CD14-positive monocyte (primary cell): Measurements from ENCODE around the gene TMEM214. TPM values are rescaled to one million over a fixed set of nuclear protein-coding genes. Genes with fewer than 3 reads are reported as not detected.

Experiments used
- DNase-seq, 3 donors: peaks; one replicate each; pipeline ENCODE4 v3.0.0-alpha.2; 2011 to 2022
- H2AFZ ChIP-seq: 2 replicates; pipeline ENCODE4 v1.6.0; 2012; ENCODE audit warnings: mild to moderate bottlenecking, low read depth, low read length, inconsistent platforms; ENCODE audit not compliant: insufficient read depth, poor library complexity, severe bottlenecking
- H3K27ac ChIP-seq, 2 donors: 1 replicate in 1 of 2; 2 replicates in 1 of 2; pipeline ENCODE4 v1.5.1; 2012 to 2013; ENCODE audit warnings: low read length in 2 of 2, control low read depth in 1 of 2, inconsistent platforms in 1 of 2, low read depth in 1 of 2, mild to moderate bottlenecking in 1 of 2
- H3K27me3 ChIP-seq, 2 donors: one replicate each; pipeline versions ENCODE4 v1.6.0 to v1.6.1; 2011 to 2013; ENCODE audit warnings: low read length in 2 of 2; ENCODE audit not compliant: control insufficient read depth in 2 of 2, insufficient read depth in 2 of 2
- H3K36me3 ChIP-seq, 2 donors: replicated peaks in 1 of 2; 1 replicate in 1 of 2; 2 replicates in 1 of 2; pipeline versions ENCODE4 v1.5.1 to v1.6.1; 2012 to 2013; ENCODE audit warnings: low read length in 2 of 2, control low read depth in 1 of 2, inconsistent platforms in 1 of 2, mild to moderate bottlenecking in 1 of 2; ENCODE audit not compliant: insufficient read depth in 2 of 2, control insufficient read depth in 1 of 2
- H3K4me1 ChIP-seq, 2 donors: 1 replicate in 1 of 2; 2 replicates in 1 of 2; pipeline versions ENCODE4 v1.5.1 to v1.6.1; 2012 to 2013; ENCODE audit warnings: low read length in 2 of 2, control low read depth in 1 of 2, inconsistent platforms in 1 of 2, mild to moderate bottlenecking in 1 of 2, moderate library complexity in 1 of 2; ENCODE audit not compliant: insufficient read depth in 2 of 2, control insufficient read depth in 1 of 2
- H3K4me2 ChIP-seq: replicated peaks from 2 replicates; pipeline ENCODE3; 2012; ENCODE audit warnings: low read length, moderate library complexity, mild to moderate bottlenecking; ENCODE audit not compliant: poor library complexity, severe bottlenecking; ENCODE audit errors: extremely low read depth
- H3K4me3 ChIP-seq, 3 experiments: fragments of 200-600 bp in 1 of 3; sonication (generic) in 1 of 3; replicated peaks in 1 of 3; 1 replicate in 2 of 3; 2 replicates in 1 of 3; pipeline ENCODE4 v1.5.1; 2011 to 2013; ENCODE audit warnings: low read length in 3 of 3, mild to moderate bottlenecking in 3 of 3, control low read depth in 2 of 3, low read depth in 2 of 3, inconsistent platforms in 1 of 3, moderate library complexity in 1 of 3
- H3K79me2 ChIP-seq: 2 replicates; pipeline ENCODE4 v1.6.0; 2012; ENCODE audit warnings: mild to moderate bottlenecking, control low read depth, inconsistent platforms, low read length, moderate library complexity; ENCODE audit not compliant: insufficient read depth
- H3K9ac ChIP-seq: 2 replicates; pipeline ENCODE4 v1.6.0; 2017; ENCODE audit warnings: low read length, mild to moderate bottlenecking; ENCODE audit not compliant: insufficient read depth, poor library complexity, severe bottlenecking
- H3K9me3 ChIP-seq, 2 donors: replicated peaks in 1 of 2; 1 replicate in 1 of 2; 2 replicates in 1 of 2; pipeline versions ENCODE4 v1.5.1 to v1.6.1; 2012 to 2013; ENCODE audit warnings: low read length in 2 of 2, control low read depth in 1 of 2; ENCODE audit not compliant: control insufficient read depth in 1 of 2, insufficient read depth in 1 of 2
- H4K20me1 ChIP-seq: 2 replicates; pipeline ENCODE4 v1.6.0; 2012; ENCODE audit warnings: mild to moderate bottlenecking, low read length, control low read depth, moderate library complexity; ENCODE audit not compliant: insufficient read depth
- H3K27ac Mint-ChIP-seq, 7 donors: one replicate each; pipeline ENCODE4 v1.8.0; 2020; ENCODE audit warnings: mild to moderate bottlenecking in 7 of 7, mixed read lengths in 7 of 7, moderate library complexity in 6 of 7, inconsistent platforms in 2 of 7
- H3K27me3 Mint-ChIP-seq, 3 donors: one replicate each; pipeline ENCODE4 v1.8.0; 2021 to 2022; ENCODE audit warnings: low read depth in 3 of 3, mild to moderate bottlenecking in 3 of 3, mixed read lengths in 3 of 3, moderate library complexity in 3 of 3, inconsistent platforms in 1 of 3
- H3K36me3 Mint-ChIP-seq, 2 donors: one replicate each; pipeline ENCODE4 v1.8.0; 2020; ENCODE audit warnings: mixed read lengths in 2 of 2, inconsistent platforms in 1 of 2, mild to moderate bottlenecking in 1 of 2
- H3K4me1 Mint-ChIP-seq: one replicate; pipeline ENCODE4 v1.8.0; 2020; ENCODE audit warnings: mild to moderate bottlenecking, mixed read lengths
- H3K4me3 Mint-ChIP-seq, 2 donors: one replicate each; pipeline ENCODE4 v1.8.0; 2020; ENCODE audit warnings: mild to moderate bottlenecking in 2 of 2, mixed read lengths in 2 of 2, moderate library complexity in 1 of 2
- H3K9me3 Mint-ChIP-seq, 7 donors: one replicate each; pipeline ENCODE4 v1.8.0; 2020 to 2022; ENCODE audit warnings: mixed read lengths in 7 of 7, mild to moderate bottlenecking in 6 of 7, moderate library complexity in 6 of 7, inconsistent platforms in 2 of 7
- WGBS: methylation state at CpG from one replicate; pipeline ENCODE4 v1.1.5; 2013; ENCODE audit warnings: missing lambda C conversion rate; ENCODE audit not compliant: insufficient coverage; 5-methylcytosine and 5-hydroxymethylcytosine counted together
- intact Hi-C, 2 donors: fragments of 100-400 bp; cut with micrococcal nuclease; formaldehyde crosslinking; loops; one replicate each; pipeline versions ENCODE4 v1.15.0 to v1.15.1; 2023
- polyA plus RNA-seq, 3 donors: library from polyadenylated mRNA; depleted of rRNA in 1 of 3; unstranded in 2 of 3; stranded (reverse) in 1 of 3; fragments of 300-500 nt in 2 of 3; fragments of >200 nt in 1 of 3; fragmentation: Illumina TruSeq in 2 of 3; gene quantifications; 1 replicate in 2 of 3; 2 replicates in 1 of 3; pipeline ENCODE4 v1.2.3, GENCODE V29; 2012 to 2021
- TF ChIP-seq, protein P1 (sequence below): fragments of 200-600 bp; IDR thresholded peaks from one replicate; pipeline ENCODE4 v1.8.0; 2022; ENCODE audit warnings: antibody characterized with exemption, mild to moderate bottlenecking

TMEM214 gene
- polyA plus RNA-seq, 3 donors: 18.3 to 61.7 (median 26.9) TPM

DNA sequence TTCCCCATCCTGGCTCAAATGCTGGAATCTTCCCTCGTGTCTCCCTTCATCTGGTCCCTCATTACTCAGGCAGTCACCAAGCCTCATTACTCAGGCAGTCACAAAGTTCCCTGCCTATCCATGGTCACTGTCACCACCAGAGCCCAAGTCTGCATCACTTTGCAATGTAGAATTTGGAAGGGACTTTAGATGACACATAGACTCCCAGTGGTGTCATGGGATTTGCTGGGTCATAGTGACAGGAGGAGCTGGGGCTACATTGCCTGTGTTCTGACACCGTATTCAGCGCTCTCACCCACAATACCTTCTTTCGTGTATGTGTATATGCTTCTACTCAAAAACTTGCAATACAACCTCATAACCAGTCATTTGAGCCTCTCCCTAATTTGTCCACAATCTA is 43.6 kb downstream of the TMEM214 start:
- Mint-ChIP-seq H3K36me3 (no peaks in the 10 kb centered on the region), H3K9me3 (peaks cover 0 to 2% (median 0%) of the 10 kb centered on the region in 7 donors), H3K27me3 (peaks cover 0 to 7% (median 0%) of the 10 kb centered on the region in 3 donors), H3K4me1 (peaks cover 69% of the 10 kb centered on the region), H3K27ac (peak overlapping the region in 2 of 7 donors; percentile 17 to 28), H3K4me3 (peak overlapping the region in 1 of 2 donors; percentile 8)
- Histone ChIP-seq H2AFZ (no peak overlapping the region), H3K36me3 (no peaks in the 10 kb centered on the region), H3K9me3 (no peaks in the 10 kb centered on the region), H3K9ac (no peak overlapping the region), H3K27me3 (no peaks in the 10 kb centered on the region), H3K4me3 (no peak overlapping the region), H3K4me1 (peaks cover 50 to 61% of the 10 kb centered on the region in 2 donors), H3K79me2 (peaks cover 5% of the 10 kb centered on the region), H3K27ac (no peak overlapping the region), H4K20me1 (no peaks in the 10 kb centered on the region), H3K4me2 (no peak overlapping the region)
- TF ChIP-seq, protein P1, sequence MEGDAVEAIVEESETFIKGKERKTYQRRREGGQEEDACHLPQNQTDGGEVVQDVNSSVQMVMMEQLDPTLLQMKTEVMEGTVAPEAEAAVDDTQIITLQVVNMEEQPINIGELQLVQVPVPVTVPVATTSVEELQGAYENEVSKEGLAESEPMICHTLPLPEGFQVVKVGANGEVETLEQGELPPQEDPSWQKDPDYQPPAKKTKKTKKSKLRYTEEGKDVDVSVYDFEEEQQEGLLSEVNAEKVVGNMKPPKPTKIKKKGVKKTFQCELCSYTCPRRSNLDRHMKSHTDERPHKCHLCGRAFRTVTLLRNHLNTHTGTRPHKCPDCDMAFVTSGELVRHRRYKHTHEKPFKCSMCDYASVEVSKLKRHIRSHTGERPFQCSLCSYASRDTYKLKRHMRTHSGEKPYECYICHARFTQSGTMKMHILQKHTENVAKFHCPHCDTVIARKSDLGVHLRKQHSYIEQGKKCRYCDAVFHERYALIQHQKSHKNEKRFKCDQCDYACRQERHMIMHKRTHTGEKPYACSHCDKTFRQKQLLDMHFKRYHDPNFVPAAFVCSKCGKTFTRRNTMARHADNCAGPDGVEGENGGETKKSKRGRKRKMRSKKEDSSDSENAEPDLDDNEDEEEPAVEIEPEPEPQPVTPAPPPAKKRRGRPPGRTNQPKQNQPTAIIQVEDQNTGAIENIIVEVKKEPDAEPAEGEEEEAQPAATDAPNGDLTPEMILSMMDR: no peak
- WGBS: 90% methylated on average over 1 of the region's 4 CpGs
- DNase-seq: peak; percentile 17 to 61 (median 22)
- intact Hi-C loops: no loop called here

DNA sequence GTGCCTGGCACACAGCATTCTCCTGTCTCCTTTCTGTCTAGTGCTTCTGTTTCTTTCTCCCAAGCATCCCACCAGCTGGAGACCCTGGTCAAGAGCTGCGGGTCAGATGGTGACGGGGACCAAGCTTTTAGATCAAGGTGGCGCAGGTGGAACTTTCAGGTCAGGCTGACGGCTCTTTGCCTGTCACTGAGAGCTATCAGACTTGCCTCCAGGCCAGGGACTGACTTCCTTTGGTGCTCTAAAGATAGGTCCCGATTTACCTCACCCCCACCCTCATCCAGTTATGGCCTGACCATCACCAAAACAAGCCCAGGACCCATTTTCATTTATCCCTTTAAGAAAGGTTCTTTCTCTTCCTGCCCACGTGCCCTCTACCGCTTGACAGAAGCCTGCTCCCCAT is 44.5 kb downstream of the TMEM214 start:
- intact Hi-C loops: no loop called here
- Histone ChIP-seq H2AFZ (no peak overlapping the region), H3K9me3 (no peaks in the 10 kb centered on the region), H3K27ac (no peak overlapping the region), H3K27me3 (no peaks in the 10 kb centered on the region), H3K4me3 (no peak overlapping the region), H3K4me2 (no peak overlapping the region), H4K20me1 (no peaks in the 10 kb centered on the region), H3K4me1 (peaks cover 54 to 65% of the 10 kb centered on the region in 2 donors), H3K36me3 (no peaks in the 10 kb centered on the region), H3K79me2 (peaks cover 5% of the 10 kb centered on the region), H3K9ac (no peak overlapping the region)
- H3K27ac Mint-ChIP-seq: peak overlapping the region in 1 of 7 donors; percentile 71
- no peak overlapping the region for H3K4me3 Mint-ChIP-seq
- WGBS: 87% methylated on average over 6 of the region's 7 CpGs
- H3K36me3 Mint-ChIP-seq: no peaks in the 10 kb centered on the region
- DNase-seq: no peak
- H3K9me3 Mint-ChIP-seq: peaks cover 0 to 2% (median 0%) of the 10 kb centered on the region in 7 donors
- H3K4me1 Mint-ChIP-seq: peaks cover 72% of the 10 kb centered on the region
- peaks cover 0 to 7% (median 0%) of the 10 kb centered on the region in 3 donors for H3K27me3 Mint-ChIP-seq
- TF ChIP-seq, protein P1: no peak
